ENCODE data around the gene CSTB. TPM values are rescaled to one million over a fixed set of nuclear protein-coding genes. Genes with fewer than 3 reads are reported as not detected.

CSTB gene
- total and polyA plus RNA-seq, 4 donors, result 3.8 to 62.4 (median 33.7) TPM

DNA sequence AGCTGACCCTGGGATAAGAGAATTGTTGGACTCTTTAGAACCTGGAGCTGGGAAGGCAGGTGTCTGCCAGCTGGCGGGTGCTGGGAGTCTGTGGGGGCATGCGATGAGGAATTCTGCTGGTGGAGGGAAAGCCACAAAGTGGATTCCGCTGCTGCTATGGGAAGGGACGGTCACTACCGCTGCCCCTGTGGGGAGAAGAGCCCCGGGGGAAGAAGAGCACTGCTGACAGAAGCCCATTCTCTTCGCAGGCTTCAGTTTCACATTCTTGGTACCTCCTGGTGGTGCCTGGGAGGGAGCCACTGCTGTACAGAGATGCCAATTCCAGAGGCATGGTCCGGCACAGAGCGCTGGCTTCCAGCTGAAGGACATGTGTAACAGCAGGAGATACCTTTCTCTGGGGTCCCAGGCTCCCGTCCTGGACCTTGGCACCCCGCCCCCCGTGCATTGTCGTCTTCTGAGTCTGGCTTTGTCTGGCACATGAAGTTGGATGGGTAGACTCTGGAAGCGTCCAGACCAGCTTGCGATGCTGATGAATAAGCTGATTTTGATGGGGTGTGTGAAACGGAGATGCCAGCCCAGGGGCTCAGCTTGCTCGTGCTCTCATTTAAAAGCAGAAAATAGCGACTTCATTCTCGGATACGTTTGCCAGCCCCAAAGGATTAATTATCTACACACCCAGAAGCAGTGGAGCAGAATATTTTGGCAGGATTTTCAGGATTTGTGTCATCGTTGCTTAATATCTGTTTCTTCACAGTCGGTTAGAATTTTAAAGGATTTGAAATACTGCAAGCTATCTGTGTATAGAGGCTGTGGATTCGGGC is 44.0 kb downstream of the CSTB start:
- DNase-seq (ENCODE audit: low spot score), result no peak
- Histone ChIP-seq H3K27me3 (ENCODE audit: control insufficient read depth in 4 of 4, insufficient read depth in 4 of 4, low read length in 3 of 4) (no peaks in the 10 kb centered on the region), H3K4me3 (ENCODE audit: low read depth in 1 of 3, low read length in 3 of 3) (peak overlapping the region in 1 of 3 donors; percentile 17), H3K27ac (ENCODE audit: low read depth in 1 of 2, low read length in 2 of 2) (peak overlapping the region; percentile 77 to 93), H3K9me3 (ENCODE audit: control insufficient read depth in 4 of 4, low read length in 3 of 4) (no peaks in the 10 kb centered on the region), H3K9ac (ENCODE audit: low read depth in 1 of 2, low read length in 2 of 2) (peak overlapping the region; percentile 12 to 56), H3K36me3 (ENCODE audit: control insufficient read depth in 4 of 4, insufficient read depth in 3 of 4, low read depth in 1 of 4, low read length in 3 of 4) (no peaks in the 10 kb centered on the region), H3K4me1 (ENCODE audit: control insufficient read depth in 4 of 4, insufficient read depth in 4 of 4, low read length in 3 of 4) (peaks cover 24 to 66% (median 49%) of the 10 kb centered on the region in 4 donors)
- WGBS, result 42% methylated on average over 23 of the region's 23 CpGs
- TF ChIP-seq HNF4A (conservative IDR thresholded peaks at IDR 0.05), result peak in 1 of 2 donors; percentile 27
- TF ChIP-seq ATF3 (IDR thresholded peaks at IDR 0.05), result no peak
- peak; percentile 34 for TF ChIP-seq SP1 (IDR thresholded peaks at IDR 0.05)
- TF ChIP-seq REST (IDR thresholded peaks at IDR 0.05), result peak; percentile 7
- TF ChIP-seq RXRA (IDR thresholded peaks at IDR 0.05), result peak in 1 of 2 donors; percentile 42
- no peak for TF ChIP-seq NR2F2 (IDR thresholded peaks at IDR 0.05)
- peak in 1 of 2 donors; percentile 1 for TF ChIP-seq RAD21 (IDR thresholded peaks at IDR 0.05)

DNA sequence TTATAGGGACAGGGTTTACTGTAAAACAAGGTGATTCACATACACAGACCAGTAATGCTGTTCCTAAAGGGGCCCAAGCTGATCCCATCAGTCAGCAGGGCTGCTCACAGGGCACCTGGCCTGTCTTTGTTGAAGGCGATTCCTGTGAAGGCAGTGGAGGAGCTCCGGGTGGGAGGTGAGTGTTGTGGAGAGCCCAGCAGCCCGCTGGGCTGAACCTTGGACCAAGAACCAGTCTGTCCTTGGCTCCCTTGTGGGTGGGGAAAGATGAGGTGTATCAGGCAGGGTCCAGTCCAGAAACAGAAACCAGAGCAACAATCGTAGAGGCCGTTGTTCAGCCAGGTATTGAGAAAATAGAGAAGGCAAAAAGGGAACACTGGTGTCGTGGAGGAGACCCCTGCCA is 44.6 kb downstream of the CSTB start:
- WGBS, result 29% methylated on average over 6 of the region's 6 CpGs
- peak in 1 of 2 donors; percentile 24 for TF ChIP-seq RAD21 (IDR thresholded peaks at IDR 0.05)
- TF ChIP-seq TAF1 (conservative IDR thresholded peaks at IDR 0.05), result no peak
- peak; percentile 23 for TF ChIP-seq FOXA2 (IDR thresholded peaks at IDR 0.05)
- TF ChIP-seq RXRA (IDR thresholded peaks at IDR 0.05), result peak; percentile 53 to 73
- peak; percentile 91 to 93 for TF ChIP-seq HNF4A (conservative IDR thresholded peaks at IDR 0.05)
- TF ChIP-seq EGR1 (IDR thresholded peaks at IDR 0.05; ENCODE audit: low read depth in 2 of 2), result peak in 1 of 2 donors; percentile 18
- TF ChIP-seq JUND (IDR thresholded peaks at IDR 0.05), result peak in 1 of 2 donors; percentile 22
- TF ChIP-seq REST (IDR thresholded peaks at IDR 0.05), result peak; percentile 36
- TF ChIP-seq GABPA (IDR thresholded peaks at IDR 0.05 in 1 of 2, conservative IDR thresholded peaks at IDR 0.05 in 1 of 2), result no peak
- TF ChIP-seq SP1 (IDR thresholded peaks at IDR 0.05), result peak; percentile 95
- no peak for TF ChIP-seq FOXA1 (IDR thresholded peaks at IDR 0.05)
- peak; percentile 56 for TF ChIP-seq HNF4G (IDR thresholded peaks at IDR 0.05)
- TF ChIP-seq, protein P1, sequence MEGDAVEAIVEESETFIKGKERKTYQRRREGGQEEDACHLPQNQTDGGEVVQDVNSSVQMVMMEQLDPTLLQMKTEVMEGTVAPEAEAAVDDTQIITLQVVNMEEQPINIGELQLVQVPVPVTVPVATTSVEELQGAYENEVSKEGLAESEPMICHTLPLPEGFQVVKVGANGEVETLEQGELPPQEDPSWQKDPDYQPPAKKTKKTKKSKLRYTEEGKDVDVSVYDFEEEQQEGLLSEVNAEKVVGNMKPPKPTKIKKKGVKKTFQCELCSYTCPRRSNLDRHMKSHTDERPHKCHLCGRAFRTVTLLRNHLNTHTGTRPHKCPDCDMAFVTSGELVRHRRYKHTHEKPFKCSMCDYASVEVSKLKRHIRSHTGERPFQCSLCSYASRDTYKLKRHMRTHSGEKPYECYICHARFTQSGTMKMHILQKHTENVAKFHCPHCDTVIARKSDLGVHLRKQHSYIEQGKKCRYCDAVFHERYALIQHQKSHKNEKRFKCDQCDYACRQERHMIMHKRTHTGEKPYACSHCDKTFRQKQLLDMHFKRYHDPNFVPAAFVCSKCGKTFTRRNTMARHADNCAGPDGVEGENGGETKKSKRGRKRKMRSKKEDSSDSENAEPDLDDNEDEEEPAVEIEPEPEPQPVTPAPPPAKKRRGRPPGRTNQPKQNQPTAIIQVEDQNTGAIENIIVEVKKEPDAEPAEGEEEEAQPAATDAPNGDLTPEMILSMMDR (IDR thresholded peaks at IDR 0.05; ENCODE audit: low read depth, low read length, missing input control), result no peak
- TF ChIP-seq ATF3 (IDR thresholded peaks at IDR 0.05), result no peak
- TF ChIP-seq MAX (IDR thresholded peaks at IDR 0.05), result peak; percentile 53
- TF ChIP-seq YY1 (IDR thresholded peaks at IDR 0.05), result peak; percentile 69
- TF ChIP-seq NR2F2 (IDR thresholded peaks at IDR 0.05), result no peak
- TF ChIP-seq, protein P2, sequence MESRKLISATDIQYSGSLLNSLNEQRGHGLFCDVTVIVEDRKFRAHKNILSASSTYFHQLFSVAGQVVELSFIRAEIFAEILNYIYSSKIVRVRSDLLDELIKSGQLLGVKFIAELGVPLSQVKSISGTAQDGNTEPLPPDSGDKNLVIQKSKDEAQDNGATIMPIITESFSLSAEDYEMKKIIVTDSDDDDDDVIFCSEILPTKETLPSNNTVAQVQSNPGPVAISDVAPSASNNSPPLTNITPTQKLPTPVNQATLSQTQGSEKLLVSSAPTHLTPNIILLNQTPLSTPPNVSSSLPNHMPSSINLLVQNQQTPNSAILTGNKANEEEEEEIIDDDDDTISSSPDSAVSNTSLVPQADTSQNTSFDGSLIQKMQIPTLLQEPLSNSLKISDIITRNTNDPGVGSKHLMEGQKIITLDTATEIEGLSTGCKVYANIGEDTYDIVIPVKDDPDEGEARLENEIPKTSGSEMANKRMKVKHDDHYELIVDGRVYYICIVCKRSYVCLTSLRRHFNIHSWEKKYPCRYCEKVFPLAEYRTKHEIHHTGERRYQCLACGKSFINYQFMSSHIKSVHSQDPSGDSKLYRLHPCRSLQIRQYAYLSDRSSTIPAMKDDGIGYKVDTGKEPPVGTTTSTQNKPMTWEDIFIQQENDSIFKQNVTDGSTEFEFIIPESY (IDR thresholded peaks at IDR 0.05), result no peak
- peaks cover 30 to 67% (median 51%) of the 10 kb centered on the region in 4 donors for H3K4me1 ChIP-seq (ENCODE audit: control insufficient read depth in 4 of 4, insufficient read depth in 4 of 4, low read length in 3 of 4)
- no peaks in the 10 kb centered on the region for H3K9me3 ChIP-seq (ENCODE audit: control insufficient read depth in 4 of 4, low read length in 3 of 4)
- H3K9ac ChIP-seq (ENCODE audit: low read depth in 1 of 2, low read length in 2 of 2), result peak overlapping the region; percentile 36 to 56
- H3K27ac ChIP-seq (ENCODE audit: low read depth in 1 of 2, low read length in 2 of 2), result peak overlapping the region; percentile 77 to 93
- peak; percentile 57 for DNase-seq (ENCODE audit: low spot score)
- peak overlapping the region in 1 of 3 donors; percentile 17 for H3K4me3 ChIP-seq (ENCODE audit: low read depth in 1 of 3, low read length in 3 of 3)
- no peaks in the 10 kb centered on the region for H3K27me3 ChIP-seq (ENCODE audit: control insufficient read depth in 4 of 4, insufficient read depth in 4 of 4, low read length in 3 of 4)
- H3K36me3 ChIP-seq (ENCODE audit: control insufficient read depth in 4 of 4, insufficient read depth in 3 of 4, low read depth in 1 of 4, low read length in 3 of 4), result no peaks in the 10 kb centered on the region
